Measurements from ENCODE around the gene TCERG1L. TPM values are rescaled to one million over a fixed set of nuclear protein-coding genes. Genes with fewer than 3 reads are reported as not detected.

TCERG1L gene
- total and polyA plus RNA-seq, 9 of the 15 experiments (the other 6 are each of a cell fraction or from before 2014, with no cell fraction given) = not detected

DNA sequence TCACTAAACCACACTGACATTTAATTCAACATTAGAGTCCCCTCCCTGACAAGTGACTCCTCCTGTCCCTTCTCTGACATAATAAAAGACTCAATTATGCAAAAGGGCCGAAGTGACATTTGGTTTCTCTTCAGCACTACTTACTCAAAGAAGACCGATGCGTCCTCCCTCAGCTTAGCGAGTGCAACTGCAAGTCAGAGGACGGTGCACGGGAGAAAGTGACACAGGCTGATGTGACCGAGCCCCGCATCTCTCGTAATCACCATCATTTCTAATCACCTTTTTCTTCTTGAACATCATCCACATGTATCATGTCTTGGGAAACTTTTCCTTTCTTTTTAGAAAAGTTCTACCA, 155.7 kb downstream of the TCERG1L start:
- ATAC-seq = no peak

More for the DNA sequence above, 155.7 kb downstream of the TCERG1L start:
- WGBS (ENCODE audit: insufficient coverage, low coverage, missing lambda C conversion rate) = 0% methylated on average over 9 of the region's 9 CpGs
- POLR2A ChIA-PET = interaction anchor here (0.9 kb wide), 1 partner anchor 716 kb away, joined by 3 read pairs; no protein-coding TSS in a partner anchor
- H3K27ac ChIP-seq (ENCODE audit: extremely low read depth, low read depth, low read length) = no peak overlapping the region
- TF ChIP-seq, protein P1, sequence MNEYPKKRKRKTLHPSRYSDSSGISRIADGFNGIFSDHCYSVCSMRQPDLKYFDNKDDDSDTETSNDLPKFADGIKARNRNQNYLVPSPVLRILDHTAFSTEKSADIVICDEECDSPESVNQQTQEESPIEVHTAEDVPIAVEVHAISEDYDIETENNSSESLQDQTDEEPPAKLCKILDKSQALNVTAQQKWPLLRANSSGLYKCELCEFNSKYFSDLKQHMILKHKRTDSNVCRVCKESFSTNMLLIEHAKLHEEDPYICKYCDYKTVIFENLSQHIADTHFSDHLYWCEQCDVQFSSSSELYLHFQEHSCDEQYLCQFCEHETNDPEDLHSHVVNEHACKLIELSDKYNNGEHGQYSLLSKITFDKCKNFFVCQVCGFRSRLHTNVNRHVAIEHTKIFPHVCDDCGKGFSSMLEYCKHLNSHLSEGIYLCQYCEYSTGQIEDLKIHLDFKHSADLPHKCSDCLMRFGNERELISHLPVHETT (CRISPR knock-in tag; conservative IDR thresholded peaks at IDR 0.05 in 1 of 2, IDR thresholded peaks at IDR 0.05 in 1 of 2) = no peak
- TF ChIP-seq NRF1 (conservative IDR thresholded peaks at IDR 0.05 in 1 of 2, IDR thresholded peaks at IDR 0.05 in 1 of 2) (no peak), NCOR1 (IDR thresholded peaks at IDR 0.05) (no peak), THRAP3 (IDR thresholded peaks at IDR 0.05; ENCODE audit: borderline replicate concordance) (no peak), HDAC3 (IDR thresholded peaks at IDR 0.05; ENCODE audit: borderline replicate concordance, partially characterized antibody) (no peak), PTBP1 (IDR thresholded peaks at IDR 0.05; ENCODE audit: low read depth, low read length) (no peak), BHLHE40 (IDR thresholded peaks at IDR 0.05; ENCODE audit: low read length) (no peak), ILK (tag; IDR thresholded peaks at IDR 0.05; ENCODE audit: borderline replicate concordance, low read depth) (no peak), RCOR1 (IDR thresholded peaks at IDR 0.05; ENCODE audit: borderline replicate concordance in 1 of 2, low read depth in 2 of 2, low read length in 2 of 2) (no peak)
- TF ChIP-seq, protein P2, sequence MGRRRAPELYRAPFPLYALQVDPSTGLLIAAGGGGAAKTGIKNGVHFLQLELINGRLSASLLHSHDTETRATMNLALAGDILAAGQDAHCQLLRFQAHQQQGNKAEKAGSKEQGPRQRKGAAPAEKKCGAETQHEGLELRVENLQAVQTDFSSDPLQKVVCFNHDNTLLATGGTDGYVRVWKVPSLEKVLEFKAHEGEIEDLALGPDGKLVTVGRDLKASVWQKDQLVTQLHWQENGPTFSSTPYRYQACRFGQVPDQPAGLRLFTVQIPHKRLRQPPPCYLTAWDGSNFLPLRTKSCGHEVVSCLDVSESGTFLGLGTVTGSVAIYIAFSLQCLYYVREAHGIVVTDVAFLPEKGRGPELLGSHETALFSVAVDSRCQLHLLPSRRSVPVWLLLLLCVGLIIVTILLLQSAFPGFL (CRISPR knock-in tag; IDR thresholded peaks at IDR 0.05) = no peak
- TF ChIP-seq, protein P3, sequence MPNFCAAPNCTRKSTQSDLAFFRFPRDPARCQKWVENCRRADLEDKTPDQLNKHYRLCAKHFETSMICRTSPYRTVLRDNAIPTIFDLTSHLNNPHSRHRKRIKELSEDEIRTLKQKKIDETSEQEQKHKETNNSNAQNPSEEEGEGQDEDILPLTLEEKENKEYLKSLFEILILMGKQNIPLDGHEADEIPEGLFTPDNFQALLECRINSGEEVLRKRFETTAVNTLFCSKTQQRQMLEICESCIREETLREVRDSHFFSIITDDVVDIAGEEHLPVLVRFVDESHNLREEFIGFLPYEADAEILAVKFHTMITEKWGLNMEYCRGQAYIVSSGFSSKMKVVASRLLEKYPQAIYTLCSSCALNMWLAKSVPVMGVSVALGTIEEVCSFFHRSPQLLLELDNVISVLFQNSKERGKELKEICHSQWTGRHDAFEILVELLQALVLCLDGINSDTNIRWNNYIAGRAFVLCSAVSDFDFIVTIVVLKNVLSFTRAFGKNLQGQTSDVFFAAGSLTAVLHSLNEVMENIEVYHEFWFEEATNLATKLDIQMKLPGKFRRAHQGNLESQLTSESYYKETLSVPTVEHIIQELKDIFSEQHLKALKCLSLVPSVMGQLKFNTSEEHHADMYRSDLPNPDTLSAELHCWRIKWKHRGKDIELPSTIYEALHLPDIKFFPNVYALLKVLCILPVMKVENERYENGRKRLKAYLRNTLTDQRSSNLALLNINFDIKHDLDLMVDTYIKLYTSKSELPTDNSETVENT (CRISPR knock-in tag; IDR thresholded peaks at IDR 0.05) = no peak
- H3K4me2 ChIP-seq (ENCODE audit: insufficient read depth, low read length) = no peak overlapping the region
- no peak overlapping the region for H3K9ac ChIP-seq (ENCODE audit: insufficient read depth in 1 of 2, low read depth in 2 of 2, low read length in 2 of 2)
- H3K4me3 ChIP-seq = no peak overlapping the region
- no peak overlapping the region for H2AFZ ChIP-seq (ENCODE audit: low read depth, low read length)
- H3K9me1 ChIP-seq (ENCODE audit: control insufficient read depth, insufficient read depth, low read length) = no peaks in the 10 kb centered on the region
- FAIRE-seq = no peak
- no TSS peak for BruUV-seq (replicated peaks)
- CTCF ChIA-PET (ENCODE audit: low intra/inter-chr PET ratio) = no interaction called here
- no peak for DNase-seq (ENCODE audit: extremely low read depth in 1 of 4, low spot score in 3 of 4)
- in situ Hi-C loops (cut with MboI) = no loop called here
- H3K79me2 ChIP-seq (ENCODE audit: control insufficient read depth, insufficient read depth, low read length) = no peaks in the 10 kb centered on the region
- H3K27me3 ChIP-seq (ENCODE audit: control insufficient read depth in 2 of 2, insufficient read depth in 2 of 2, low read length in 2 of 2) = peaks cover 3 to 25% of the 10 kb centered on the region in 2 experiments; a peak in 3 of 5 replicates
- H3K36me3 ChIP-seq (ENCODE audit: control insufficient read depth, insufficient read depth, low read length) = no peaks in the 10 kb centered on the region
- intact Hi-C loops (cut with micrococcal nuclease) = no loop called here
- no peaks in the 10 kb centered on the region for H3K9me3 ChIP-seq (replicated peaks; ENCODE audit: control insufficient read depth, insufficient read depth, low read depth, low read length)
- H4K20me1 ChIP-seq (replicated peaks; ENCODE audit: control insufficient read depth, insufficient read depth, low read length) = no peaks in the 10 kb centered on the region
- H3K4me1 ChIP-seq (replicated peaks in 1 of 2; ENCODE audit: control insufficient read depth in 2 of 2, insufficient read depth in 2 of 2, low read length in 2 of 2) = no peaks in the 10 kb centered on the region
